IPS DF 4.7 (cell line): ENCODE results near the gene SERGEF.

ENCODE experiments used
- DNase-seq: peaks from one replicate; pipeline ENCODE4 v3.0.0-alpha.2; 2013; ENCODE audit warnings: low spot score; ENCODE audit errors: extremely low read depth

SERGEF gene

GRCh38 chr11:17772704-17773600 lies 239.9 kb downstream of the SERGEF start:
- no peak for DNase-seq

- DNase-seq: no peak
Observed at GRCh38 chr11:17771841-17772401, 240.9 kb downstream of the SERGEF start.

GRCh38 chr11:17771415-17771814 lies 241.4 kb downstream of the SERGEF start:
- DNase-seq: no peak

- no peak for DNase-seq
Observed at GRCh38 chr11:17770917-17771316, 241.9 kb downstream of the SERGEF start.

GRCh38 chr11:17770048-17770652 lies 242.7 kb downstream of the SERGEF start:
- DNase-seq: no peak

GRCh38 chr11:17769218-17769617 lies 243.6 kb downstream of the SERGEF start:
- DNase-seq: no peak

GRCh38 chr11:17768547-17768946 lies 244.3 kb downstream of the SERGEF start:
- DNase-seq: no peak

GRCh38 chr11:17767914-17768313 lies 244.9 kb downstream of the SERGEF start:
- no peak for DNase-seq

- no peak for DNase-seq
Observed at GRCh38 chr11:17767301-17767885, 245.5 kb downstream of the SERGEF start.

- no peak for DNase-seq
Observed at GRCh38 chr11:17766590-17766989, 246.3 kb downstream of the SERGEF start.

GRCh38 chr11:17766073-17766359 lies 246.8 kb downstream of the SERGEF start:
- no peak for DNase-seq

- DNase-seq: no peak
Observed at GRCh38 chr11:17765356-17766072, 247.3 kb downstream of the SERGEF start.

- no peak for DNase-seq
Observed at GRCh38 chr11:17764446-17765218, 248.2 kb downstream of the SERGEF start.

GRCh38 chr11:17763703-17764102 lies 249.1 kb downstream of the SERGEF start:
- no peak for DNase-seq

GRCh38 chr11:17763244-17763643 lies 249.6 kb downstream of the SERGEF start:
- DNase-seq: no peak

GRCh38 chr11:17762309-17762974 lies 250.4 kb downstream of the SERGEF start:
- DNase-seq: no peak

GRCh38 chr11:17760102-17761029 lies 252.5 kb downstream of the SERGEF start:
- peak; percentile 64 for DNase-seq

GRCh38 chr11:17755891-17756290 lies 257.0 kb downstream of the SERGEF start:
- DNase-seq: no peak

- DNase-seq: no peak
Observed at GRCh38 chr11:17753641-17754040, 259.2 kb downstream of the SERGEF start.
